Ishikawa (cell line): ENCODE results near the gene ATP6V0A1.
A peak's percentile ranks its signal among the peaks of the same experiment; 100 is the strongest.

ENCODE experiments used
- CEBPB ChIP-seq: IDR thresholded peaks from 2 replicates; pipeline ENCODE4 v1.6.1; 2012
- CREB1 ChIP-seq: IDR thresholded peaks from 2 replicates; pipeline ENCODE4 v1.6.1; 2012; ENCODE audit warnings: low read depth
- EGR1 ChIP-seq: IDR thresholded peaks from 2 replicates; pipeline ENCODE4 v1.6.1; 2012
- EP300 ChIP-seq: IDR thresholded peaks from 2 replicates; pipeline ENCODE4 v1.6.1; 2012; ENCODE audit warnings: borderline replicate concordance
- FOXM1 ChIP-seq: IDR thresholded peaks from 2 replicates; pipeline ENCODE4 v1.6.1; 2012; ENCODE audit warnings: low read depth, borderline replicate concordance
- NFIC ChIP-seq: IDR thresholded peaks from 2 replicates; pipeline ENCODE4 v1.6.1; 2012
- RAD21 ChIP-seq: IDR thresholded peaks from 2 replicates; pipeline ENCODE4 v1.6.1; 2012; ENCODE audit warnings: low read depth
- TAF1 ChIP-seq: IDR thresholded peaks from 2 replicates; pipeline ENCODE4 v1.6.1; 2012; ENCODE audit warnings: low read depth, mild to moderate bottlenecking
- TCF12 ChIP-seq: IDR thresholded peaks from 2 replicates; pipeline ENCODE4 v1.6.1; 2012; ENCODE audit warnings: low read depth
- TEAD4 ChIP-seq: IDR thresholded peaks from 2 replicates; pipeline ENCODE4 v1.6.1; 2012
- YY1 ChIP-seq: IDR thresholded peaks from 2 replicates; pipeline ENCODE4 v1.6.1; 2012; ENCODE audit warnings: low read depth
- ZBTB7A ChIP-seq: IDR thresholded peaks from 2 replicates; pipeline ENCODE4 v1.6.1; 2012; ENCODE audit warnings: low read depth
- TF ChIP-seq, protein P1 (sequence below): IDR thresholded peaks from 2 replicates; pipeline ENCODE4 v1.6.1; 2012
- TF ChIP-seq, protein P2 (sequence below): IDR thresholded peaks from 2 replicates; pipeline ENCODE4 v1.6.1; 2012
- TF ChIP-seq, protein P3 (sequence below): IDR thresholded peaks from 2 replicates; pipeline ENCODE4 v1.6.1; 2012; ENCODE audit warnings: low read depth, mild to moderate bottlenecking

The ATP6V0A1 gene

DNA sequence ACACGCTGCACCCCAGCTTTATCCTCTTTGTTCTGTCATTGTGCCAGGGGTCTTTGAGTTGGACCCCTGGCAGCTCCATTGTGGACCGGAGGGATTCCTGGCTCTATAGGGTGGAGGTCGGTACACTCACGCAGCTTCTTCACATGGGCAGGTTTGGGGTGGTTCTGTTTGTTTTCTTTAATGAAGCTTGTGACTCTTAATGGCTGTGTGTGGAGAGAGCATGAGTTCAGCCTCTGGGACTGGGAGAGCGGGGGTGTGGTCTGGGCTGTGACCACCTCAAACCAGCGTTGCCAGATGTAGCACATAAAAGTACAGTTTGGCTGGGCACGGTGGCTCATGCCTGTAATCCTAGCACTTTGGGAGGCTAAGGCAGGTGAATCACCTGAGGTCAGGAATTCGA lies 56.2 kb downstream of the ATP6V0A1 start:
- no peak for TF ChIP-seq CEBPB
- TF ChIP-seq EP300 = no peak
- no peak for TF ChIP-seq FOXM1
- TF ChIP-seq, protein P1, sequence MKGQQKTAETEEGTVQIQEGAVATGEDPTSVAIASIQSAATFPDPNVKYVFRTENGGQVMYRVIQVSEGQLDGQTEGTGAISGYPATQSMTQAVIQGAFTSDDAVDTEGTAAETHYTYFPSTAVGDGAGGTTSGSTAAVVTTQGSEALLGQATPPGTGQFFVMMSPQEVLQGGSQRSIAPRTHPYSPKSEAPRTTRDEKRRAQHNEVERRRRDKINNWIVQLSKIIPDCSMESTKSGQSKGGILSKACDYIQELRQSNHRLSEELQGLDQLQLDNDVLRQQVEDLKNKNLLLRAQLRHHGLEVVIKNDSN = no peak
- no peak for TF ChIP-seq NFIC
- TF ChIP-seq TAF1 = no peak
- TF ChIP-seq EGR1 = no peak
- TF ChIP-seq, protein P2, sequence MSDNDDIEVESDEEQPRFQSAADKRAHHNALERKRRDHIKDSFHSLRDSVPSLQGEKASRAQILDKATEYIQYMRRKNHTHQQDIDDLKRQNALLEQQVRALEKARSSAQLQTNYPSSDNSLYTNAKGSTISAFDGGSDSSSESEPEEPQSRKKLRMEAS = no peak
- no peak for TF ChIP-seq TEAD4
- TF ChIP-seq, protein P3, sequence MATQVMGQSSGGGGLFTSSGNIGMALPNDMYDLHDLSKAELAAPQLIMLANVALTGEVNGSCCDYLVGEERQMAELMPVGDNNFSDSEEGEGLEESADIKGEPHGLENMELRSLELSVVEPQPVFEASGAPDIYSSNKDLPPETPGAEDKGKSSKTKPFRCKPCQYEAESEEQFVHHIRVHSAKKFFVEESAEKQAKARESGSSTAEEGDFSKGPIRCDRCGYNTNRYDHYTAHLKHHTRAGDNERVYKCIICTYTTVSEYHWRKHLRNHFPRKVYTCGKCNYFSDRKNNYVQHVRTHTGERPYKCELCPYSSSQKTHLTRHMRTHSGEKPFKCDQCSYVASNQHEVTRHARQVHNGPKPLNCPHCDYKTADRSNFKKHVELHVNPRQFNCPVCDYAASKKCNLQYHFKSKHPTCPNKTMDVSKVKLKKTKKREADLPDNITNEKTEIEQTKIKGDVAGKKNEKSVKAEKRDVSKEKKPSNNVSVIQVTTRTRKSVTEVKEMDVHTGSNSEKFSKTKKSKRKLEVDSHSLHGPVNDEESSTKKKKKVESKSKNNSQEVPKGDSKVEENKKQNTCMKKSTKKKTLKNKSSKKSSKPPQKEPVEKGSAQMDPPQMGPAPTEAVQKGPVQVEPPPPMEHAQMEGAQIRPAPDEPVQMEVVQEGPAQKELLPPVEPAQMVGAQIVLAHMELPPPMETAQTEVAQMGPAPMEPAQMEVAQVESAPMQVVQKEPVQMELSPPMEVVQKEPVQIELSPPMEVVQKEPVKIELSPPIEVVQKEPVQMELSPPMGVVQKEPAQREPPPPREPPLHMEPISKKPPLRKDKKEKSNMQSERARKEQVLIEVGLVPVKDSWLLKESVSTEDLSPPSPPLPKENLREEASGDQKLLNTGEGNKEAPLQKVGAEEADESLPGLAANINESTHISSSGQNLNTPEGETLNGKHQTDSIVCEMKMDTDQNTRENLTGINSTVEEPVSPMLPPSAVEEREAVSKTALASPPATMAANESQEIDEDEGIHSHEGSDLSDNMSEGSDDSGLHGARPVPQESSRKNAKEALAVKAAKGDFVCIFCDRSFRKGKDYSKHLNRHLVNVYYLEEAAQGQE = no peak
- TF ChIP-seq TCF12 = no peak
- no peak for TF ChIP-seq CREB1
- TF ChIP-seq RAD21 = no peak

DNA sequence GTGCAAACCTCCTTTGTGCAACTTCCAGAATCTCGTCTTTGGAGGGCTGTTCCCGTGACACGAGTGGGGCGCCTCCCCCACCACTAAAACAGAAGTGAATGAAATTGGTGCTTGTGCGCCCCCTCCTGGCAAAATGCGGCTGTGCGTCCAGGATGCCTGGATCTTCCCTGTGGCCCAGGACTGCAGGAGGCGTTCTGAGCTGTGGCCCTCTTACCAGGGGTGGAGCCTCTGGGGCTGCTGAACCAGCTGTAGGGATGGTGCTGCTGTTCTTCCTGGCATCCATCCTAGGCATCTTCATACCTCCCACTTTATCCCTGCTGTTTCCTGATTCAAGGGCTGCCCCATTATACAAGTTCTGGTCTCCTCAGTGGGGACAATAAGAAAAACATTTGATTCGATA lies 58.8 kb downstream of the ATP6V0A1 start:
- TF ChIP-seq RAD21 (peak; percentile 83), TCF12 (peak; percentile 20; the same call in 1 of the 2 replicates)
- TF ChIP-seq, protein P1 = no peak

DNA sequence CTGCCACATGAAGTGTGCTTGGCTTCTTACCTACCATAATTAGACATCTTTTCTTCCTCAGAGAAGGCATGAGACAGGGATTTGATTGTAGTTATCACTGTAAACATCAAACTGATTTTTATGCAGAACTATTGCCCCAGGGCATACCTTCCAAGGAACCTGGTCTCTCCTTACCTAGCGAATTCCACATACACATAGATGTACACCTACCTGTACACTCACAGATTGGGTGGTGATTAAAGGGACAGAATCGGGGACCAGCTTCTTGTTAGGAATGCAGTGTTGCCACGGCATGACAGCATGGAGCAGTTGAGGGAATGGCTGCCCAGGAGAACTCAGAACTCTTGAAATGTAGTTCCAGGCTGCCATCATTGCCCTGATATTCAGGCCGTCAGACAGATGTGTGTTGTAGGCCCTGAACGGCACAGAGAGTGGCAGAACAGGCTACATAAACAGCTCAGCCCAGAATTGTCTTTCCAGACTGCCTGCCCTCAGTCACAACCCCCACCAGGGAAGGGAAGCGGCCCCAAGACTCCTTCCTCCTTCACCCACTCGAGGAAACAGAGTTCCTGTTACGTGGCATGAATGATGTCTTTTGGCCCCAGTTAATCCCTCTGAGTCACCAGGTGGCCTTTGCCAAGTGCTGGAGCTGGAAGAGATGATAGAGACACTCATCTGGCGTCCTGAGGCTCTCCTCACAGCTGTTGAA lies 59.5 kb downstream of the ATP6V0A1 start:
- TF ChIP-seq, protein P1 = no peak
- TF ChIP-seq, protein P2 = peak; percentile 7; the same call in 1 of the 2 replicates
- TF ChIP-seq TEAD4 (no peak), YY1 (no peak), EGR1 (no peak), CEBPB (no peak), TCF12 (no peak), ZBTB7A (no peak), EP300 (peak; percentile 65), RAD21 (no peak), NFIC (peak; percentile 94), CREB1 (no peak), TAF1 (no peak), FOXM1 (no peak)
- TF ChIP-seq, protein P3 = no peak

DNA sequence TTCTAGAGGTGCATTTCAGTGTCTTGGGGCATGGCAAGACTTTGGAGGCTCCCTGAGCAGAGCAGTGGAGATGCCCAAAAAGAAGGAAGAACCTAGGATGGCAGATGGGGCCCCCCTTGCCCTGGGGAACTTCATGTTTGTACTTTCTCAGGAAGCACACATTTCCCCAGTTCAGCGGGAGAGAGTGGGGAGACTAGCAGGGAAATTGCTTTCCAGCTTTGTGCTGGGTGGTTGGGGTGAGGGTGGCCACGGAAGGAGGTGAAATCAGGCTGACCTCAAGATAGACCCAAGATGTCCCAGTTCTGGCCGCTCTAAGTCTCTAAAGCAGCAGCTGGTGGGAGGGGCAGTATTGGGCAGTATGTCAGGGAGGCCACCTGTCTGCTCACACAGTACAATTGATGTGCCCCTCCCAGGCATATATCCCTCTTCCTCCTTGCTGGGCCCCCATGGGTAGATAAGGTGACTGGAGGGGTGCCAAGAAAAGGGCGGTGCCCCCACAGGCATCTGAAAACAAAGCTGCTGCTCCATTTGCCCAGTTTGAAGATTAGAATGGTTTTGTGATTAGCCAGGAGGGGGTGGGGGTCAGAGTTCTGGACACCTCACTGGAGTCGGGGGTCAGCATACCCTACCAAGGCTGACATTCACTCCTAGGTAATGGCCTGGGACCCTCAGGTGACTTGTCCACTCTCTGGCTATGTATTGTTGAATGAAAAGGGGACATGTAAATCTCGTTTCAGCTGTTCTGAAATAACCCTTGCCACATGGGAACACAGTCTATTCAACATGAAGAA lies 60.3 kb downstream of the ATP6V0A1 start:
- peak; percentile 74; the same call in 1 of the 2 replicates for TF ChIP-seq NFIC
- peak; percentile 51; the same call in 1 of the 2 replicates for TF ChIP-seq TCF12
- TF ChIP-seq, protein P2 = no peak
- no peak; the same call in 1 of the 2 replicates for TF ChIP-seq EP300
- TF ChIP-seq TEAD4 = peak; percentile 31; the same call in 1 of the 2 replicates
- no peak for TF ChIP-seq RAD21
- TF ChIP-seq YY1 = no peak
